Measurements from ENCODE around the gene C3. TPM values are rescaled to one million over a fixed set of nuclear protein-coding genes. Genes with fewer than 3 reads are reported as not detected.
A peak's percentile ranks its signal among the peaks of the same experiment; 100 is the strongest.

Gene C3
- total RNA-seq, 1 donor from 2014 or later, result 8.2 TPM

DNA sequence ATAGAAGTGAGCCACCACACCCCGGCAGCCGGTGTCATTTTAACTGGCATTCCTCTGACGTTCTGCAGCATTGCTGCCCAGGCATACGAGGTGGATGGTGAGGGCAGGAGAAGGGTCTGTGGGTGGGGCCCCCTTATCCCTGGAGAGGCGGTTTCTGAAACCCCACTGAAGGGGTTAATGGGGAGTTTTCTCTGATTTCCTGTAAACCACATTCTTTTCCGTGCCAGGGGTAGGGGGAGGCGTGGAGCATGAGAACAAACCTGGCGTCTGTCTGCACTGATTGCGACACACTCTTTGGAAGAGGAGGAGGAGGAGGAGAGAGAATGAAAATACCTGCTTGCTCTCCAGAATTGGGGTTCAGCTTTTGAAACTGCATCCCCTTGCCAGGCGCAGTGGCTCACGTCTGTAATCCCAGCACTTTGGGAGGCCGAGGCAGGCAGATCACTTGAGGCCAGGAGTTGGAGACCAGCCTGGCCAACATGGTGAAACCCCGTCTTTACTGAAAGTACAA is 2.7 kb upstream of the C3 start:
- Mint-ChIP-seq H3K9me3 (no peaks in the 10 kb centered on the region), H3K27me3 (peaks cover 7% of the 10 kb centered on the region), H3K27ac (peak overlapping the region; percentile 30), H3K36me3 (no peaks in the 10 kb centered on the region), H3K4me1 (ENCODE audit: unreplicated experiment) (no peaks in the 10 kb centered on the region), H3K4me3 (no peak overlapping the region)
- TF ChIP-seq, protein P1, sequence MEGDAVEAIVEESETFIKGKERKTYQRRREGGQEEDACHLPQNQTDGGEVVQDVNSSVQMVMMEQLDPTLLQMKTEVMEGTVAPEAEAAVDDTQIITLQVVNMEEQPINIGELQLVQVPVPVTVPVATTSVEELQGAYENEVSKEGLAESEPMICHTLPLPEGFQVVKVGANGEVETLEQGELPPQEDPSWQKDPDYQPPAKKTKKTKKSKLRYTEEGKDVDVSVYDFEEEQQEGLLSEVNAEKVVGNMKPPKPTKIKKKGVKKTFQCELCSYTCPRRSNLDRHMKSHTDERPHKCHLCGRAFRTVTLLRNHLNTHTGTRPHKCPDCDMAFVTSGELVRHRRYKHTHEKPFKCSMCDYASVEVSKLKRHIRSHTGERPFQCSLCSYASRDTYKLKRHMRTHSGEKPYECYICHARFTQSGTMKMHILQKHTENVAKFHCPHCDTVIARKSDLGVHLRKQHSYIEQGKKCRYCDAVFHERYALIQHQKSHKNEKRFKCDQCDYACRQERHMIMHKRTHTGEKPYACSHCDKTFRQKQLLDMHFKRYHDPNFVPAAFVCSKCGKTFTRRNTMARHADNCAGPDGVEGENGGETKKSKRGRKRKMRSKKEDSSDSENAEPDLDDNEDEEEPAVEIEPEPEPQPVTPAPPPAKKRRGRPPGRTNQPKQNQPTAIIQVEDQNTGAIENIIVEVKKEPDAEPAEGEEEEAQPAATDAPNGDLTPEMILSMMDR (conservative IDR thresholded peaks at IDR 0.05), result no peak
- DNase-seq (ENCODE audit: extremely low spot score, unreplicated experiment), result no peak

DNA sequence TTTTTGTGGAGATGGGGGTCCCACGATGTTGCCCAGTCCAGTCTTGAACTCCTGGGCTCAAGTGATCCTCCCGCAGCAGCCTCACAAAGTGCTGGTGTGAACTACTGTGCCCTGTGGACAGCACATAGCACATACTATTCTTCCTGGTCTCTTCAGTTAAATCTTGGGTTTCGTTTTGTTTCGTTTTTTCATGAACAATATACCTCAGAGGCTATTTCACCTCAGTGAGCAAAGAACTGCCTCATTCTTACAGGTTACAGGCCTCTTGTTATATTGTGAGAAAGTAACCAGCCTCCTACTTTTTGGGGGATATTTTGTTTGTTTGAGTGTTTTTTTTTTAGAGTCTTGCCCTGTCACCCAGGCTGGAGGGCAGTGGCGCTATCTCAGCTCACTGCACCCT is 1.3 kb upstream of the C3 start:
- no peaks in the 10 kb centered on the region for H3K4me1 Mint-ChIP-seq (ENCODE audit: unreplicated experiment)
- no peak overlapping the region for H3K27ac Mint-ChIP-seq
- TF ChIP-seq, protein P1 (conservative IDR thresholded peaks at IDR 0.05), result no peak
- DNase-seq (ENCODE audit: extremely low spot score, unreplicated experiment), result no peak
- no peaks in the 10 kb centered on the region for H3K36me3 Mint-ChIP-seq
- peaks cover 4% of the 10 kb centered on the region for H3K9me3 Mint-ChIP-seq
- peaks cover 7% of the 10 kb centered on the region for H3K27me3 Mint-ChIP-seq
- no peak overlapping the region for H3K4me3 Mint-ChIP-seq

DNA sequence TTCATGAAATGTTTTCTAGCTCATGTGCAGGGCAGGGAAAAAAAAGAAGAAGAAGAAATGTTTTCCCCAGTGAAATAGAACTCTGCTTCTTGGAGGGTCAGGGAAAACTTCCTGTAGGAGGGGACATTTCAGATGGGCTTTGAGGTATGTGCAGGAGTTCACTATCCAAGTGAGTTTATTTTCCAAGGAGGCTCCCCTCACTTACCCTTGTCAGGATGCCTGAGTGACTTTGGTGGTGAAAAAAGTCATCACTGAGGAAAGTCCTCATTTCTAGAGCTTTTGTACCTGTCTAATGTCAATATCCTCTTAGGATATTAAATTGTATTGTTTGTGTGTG is 656 bp upstream of the C3 start:
- H3K36me3 Mint-ChIP-seq, result no peaks in the 10 kb centered on the region
- no peaks in the 10 kb centered on the region for H3K4me1 Mint-ChIP-seq (ENCODE audit: unreplicated experiment)
- H3K27ac Mint-ChIP-seq, result no peak overlapping the region
- no peak for DNase-seq (ENCODE audit: extremely low spot score, unreplicated experiment)
- H3K9me3 Mint-ChIP-seq, result peaks cover 4% of the 10 kb centered on the region
- TF ChIP-seq, protein P1 (conservative IDR thresholded peaks at IDR 0.05), result no peak
- no peak overlapping the region for H3K4me3 Mint-ChIP-seq
- H3K27me3 Mint-ChIP-seq, result peaks cover 7% of the 10 kb centered on the region

DNA sequence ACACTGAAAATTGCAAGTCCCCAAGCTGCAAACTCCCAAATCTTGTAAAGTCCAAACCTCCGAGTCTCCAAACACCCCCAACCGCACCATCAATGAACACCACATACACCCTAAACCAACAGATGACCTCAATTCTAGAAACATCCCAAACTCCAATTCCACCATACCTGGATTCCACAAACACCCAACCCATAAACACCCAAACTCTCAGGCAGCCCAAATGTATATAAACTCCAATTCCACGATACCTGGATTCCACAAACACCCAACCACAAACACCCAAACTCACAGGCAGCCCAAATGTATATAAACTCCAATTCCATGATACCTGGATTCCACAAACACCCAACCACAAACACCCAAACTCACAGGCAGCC is 470 bp downstream of the C3 start:
- no peak overlapping the region for H3K27ac Mint-ChIP-seq
- TF ChIP-seq, protein P1 (conservative IDR thresholded peaks at IDR 0.05), result no peak
- H3K9me3 Mint-ChIP-seq, result peaks cover 4% of the 10 kb centered on the region
- no peak overlapping the region for H3K4me3 Mint-ChIP-seq
- DNase-seq (ENCODE audit: extremely low spot score, unreplicated experiment), result no peak
- H3K27me3 Mint-ChIP-seq, result peaks cover 7% of the 10 kb centered on the region
- H3K4me1 Mint-ChIP-seq (ENCODE audit: unreplicated experiment), result no peaks in the 10 kb centered on the region
- H3K36me3 Mint-ChIP-seq, result no peaks in the 10 kb centered on the region

DNA sequence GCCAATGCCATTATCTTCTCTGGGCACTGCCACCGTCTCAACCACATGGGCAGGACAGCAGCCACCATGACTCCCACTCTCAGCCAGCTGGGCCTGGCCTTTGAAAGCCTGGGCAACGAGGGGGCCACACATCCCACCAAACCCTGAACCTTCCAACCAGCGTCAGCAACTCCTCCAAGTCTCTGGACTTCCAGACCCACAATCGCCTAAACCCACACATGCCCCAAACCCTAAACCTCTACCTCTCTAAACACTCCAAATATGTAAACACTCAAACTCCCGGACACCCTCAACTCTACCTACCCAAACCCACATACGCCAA is 949 bp downstream of the C3 start:
- DNase-seq (ENCODE audit: extremely low spot score, unreplicated experiment), result no peak
- H3K27me3 Mint-ChIP-seq, result peaks cover 7% of the 10 kb centered on the region
- H3K4me1 Mint-ChIP-seq (ENCODE audit: unreplicated experiment), result no peaks in the 10 kb centered on the region
- no peaks in the 10 kb centered on the region for H3K36me3 Mint-ChIP-seq
- no peak overlapping the region for H3K27ac Mint-ChIP-seq
- peaks cover 4% of the 10 kb centered on the region for H3K9me3 Mint-ChIP-seq
- no peak overlapping the region for H3K4me3 Mint-ChIP-seq
- TF ChIP-seq, protein P1 (conservative IDR thresholded peaks at IDR 0.05), result no peak

All from type B pancreatic cell (in vitro differentiated cells).